Gastroesophageal sphincter (tissue), 4 donors: Measurements from ENCODE around the gene DIO1. TPM values are rescaled to one million over a fixed set of nuclear protein-coding genes. Genes with fewer than 3 reads are reported as not detected.
A peak's percentile ranks its signal among the peaks of the same experiment; 100 is the strongest.

Experiments
- ATAC-seq: fragments of 150-250 bp; one replicate; pipeline ENCODE4 v1.9.1; 2016; ENCODE audit warnings: mild to moderate bottlenecking, moderate library complexity
- H3K27ac ChIP-seq, 4 donors: fragments of 200-600 bp; sonication (generic) in 3 of 4; 1 replicate in 3 of 4; 2 replicates in 1 of 4; pipeline ENCODE4 v1.5.1; 2016 to 2019
- H3K27me3 ChIP-seq: fragments of 200-600 bp; sonication (generic); one replicate; pipeline ENCODE4 v1.5.1; 2019
- H3K36me3 ChIP-seq, 2 donors: fragments of 200-600 bp; sonication (generic); one replicate each; pipeline ENCODE4 v1.5.1; 2019; ENCODE audit warnings: control low read depth in 1 of 2
- H3K4me1 ChIP-seq, 3 donors: fragments of 200-600 bp; sonication (generic); 1 replicate in 2 of 3; 2 replicates in 1 of 3; pipeline ENCODE4 v1.5.1; 2016 to 2019; ENCODE audit warnings: control low read depth in 2 of 3
- H3K4me3 ChIP-seq, 2 donors: fragments of 200-600 bp; sonication (generic); one replicate each; pipeline ENCODE4 v1.5.1; 2019; ENCODE audit warnings: mild to moderate bottlenecking in 1 of 2, moderate library complexity in 1 of 2
- H3K9me3 ChIP-seq, 3 donors: fragments of 200-600 bp; sonication (generic); one replicate each; pipeline ENCODE4 v1.5.1; 2017 to 2019; ENCODE audit warnings: control low read depth in 2 of 3
- EP300 ChIP-seq: sonication (generic); formaldehyde crosslinking; IDR thresholded peaks from one replicate; pipeline ENCODE4 v1.6.1; 2017; ENCODE audit warnings: antibody characterized with exemption, mild to moderate bottlenecking
- POLR2A ChIP-seq, 2 donors: fragments of 450-650 bp; IDR thresholded peaks; one replicate each; pipeline ENCODE4 v1.6.1; 2017; ENCODE audit warnings: antibody characterized with exemption in 2 of 2, mild to moderate bottlenecking in 2 of 2, moderate library complexity in 1 of 2
- POLR2AphosphoS5 ChIP-seq: sonication (generic); formaldehyde crosslinking; IDR thresholded peaks from one replicate; pipeline ENCODE4 v1.6.1; 2017; ENCODE audit warnings: antibody characterized with exemption
- WGBS, 2 donors: methylation state at CpG; one replicate each; pipeline ENCODE4 v1.1.5; 2018; ENCODE audit warnings: low coverage in 1 of 2; 5-methylcytosine and 5-hydroxymethylcytosine counted together
- total RNA-seq, 4 donors: library from RNA; depleted of rRNA; stranded (reverse); fragments of >200 nt; gene quantifications; one replicate each; pipeline ENCODE4 v1.1.0, GENCODE V29; 2016
- TF ChIP-seq, protein P1 (sequence below), 4 experiments: fragments of 200-600 bp in 2 of 4; fragments of 450-650 bp in 2 of 4; sonication (generic) in 1 of 4; IDR thresholded peaks; one replicate each; pipeline ENCODE4 v1.5.1; 2017 to 2019; ENCODE audit warnings: antibody characterized with exemption in 4 of 4, mild to moderate bottlenecking in 2 of 4, moderate library complexity in 2 of 4

DIO1 gene
- total RNA-seq, 4 donors from 2014 or later = not detected

DNA sequence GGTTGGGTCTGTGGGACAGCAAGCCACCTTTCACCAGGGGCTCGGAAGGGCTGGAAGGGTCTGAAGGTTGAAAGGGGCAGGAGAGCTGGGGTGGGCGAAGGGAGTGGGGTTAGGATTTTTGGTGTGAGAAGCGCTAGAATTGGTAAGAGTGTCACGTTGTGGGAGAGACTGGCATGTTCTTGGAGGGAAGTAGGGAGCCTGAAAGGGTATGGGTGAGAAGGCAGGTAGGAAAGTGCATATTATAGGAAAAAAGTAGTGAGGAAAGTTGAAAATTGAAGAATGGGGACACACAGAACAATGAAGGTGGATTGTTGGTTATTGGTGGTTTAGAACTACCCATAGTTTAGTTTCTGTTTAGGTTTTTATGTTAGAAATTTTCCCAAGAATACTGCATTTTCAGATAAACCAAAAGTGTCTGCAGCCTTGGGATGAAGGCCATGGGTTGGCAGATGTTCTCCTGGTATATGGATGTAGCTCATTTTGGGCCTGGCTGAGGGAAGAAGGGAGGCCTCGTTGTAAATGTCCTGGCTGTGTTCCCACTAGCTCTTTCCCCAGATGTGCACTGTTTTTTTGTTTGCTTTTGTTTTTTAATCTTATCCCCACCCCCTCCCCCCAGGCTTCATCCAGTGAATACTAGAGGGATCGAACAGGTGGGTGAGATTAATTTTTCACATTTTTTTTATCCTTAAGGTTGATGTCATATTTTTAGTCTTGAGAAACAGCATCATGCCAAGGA is 53.4 kb downstream of the DIO1 start:
- Histone ChIP-seq H3K36me3 (peaks cover 0 to 9% of the 10 kb centered on the region in 2 donors), H3K4me1 (peaks cover 0 to 71% (median 17%) of the 10 kb centered on the region in 3 donors), H3K9me3 (no peaks in the 10 kb centered on the region), H3K27me3 (no peaks in the 10 kb centered on the region), H3K27ac (peak overlapping the region in 3 of 4 donors; percentile 89 to 98 (median 93)), H3K4me3 (peak overlapping the region; percentile 69 to 82)
- no peak for TF ChIP-seq EP300
- no peak for TF ChIP-seq POLR2A (IDR thresholded peaks at IDR 0.05)
- TF ChIP-seq POLR2AphosphoS5 = no peak
- TF ChIP-seq, protein P1, sequence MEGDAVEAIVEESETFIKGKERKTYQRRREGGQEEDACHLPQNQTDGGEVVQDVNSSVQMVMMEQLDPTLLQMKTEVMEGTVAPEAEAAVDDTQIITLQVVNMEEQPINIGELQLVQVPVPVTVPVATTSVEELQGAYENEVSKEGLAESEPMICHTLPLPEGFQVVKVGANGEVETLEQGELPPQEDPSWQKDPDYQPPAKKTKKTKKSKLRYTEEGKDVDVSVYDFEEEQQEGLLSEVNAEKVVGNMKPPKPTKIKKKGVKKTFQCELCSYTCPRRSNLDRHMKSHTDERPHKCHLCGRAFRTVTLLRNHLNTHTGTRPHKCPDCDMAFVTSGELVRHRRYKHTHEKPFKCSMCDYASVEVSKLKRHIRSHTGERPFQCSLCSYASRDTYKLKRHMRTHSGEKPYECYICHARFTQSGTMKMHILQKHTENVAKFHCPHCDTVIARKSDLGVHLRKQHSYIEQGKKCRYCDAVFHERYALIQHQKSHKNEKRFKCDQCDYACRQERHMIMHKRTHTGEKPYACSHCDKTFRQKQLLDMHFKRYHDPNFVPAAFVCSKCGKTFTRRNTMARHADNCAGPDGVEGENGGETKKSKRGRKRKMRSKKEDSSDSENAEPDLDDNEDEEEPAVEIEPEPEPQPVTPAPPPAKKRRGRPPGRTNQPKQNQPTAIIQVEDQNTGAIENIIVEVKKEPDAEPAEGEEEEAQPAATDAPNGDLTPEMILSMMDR (IDR thresholded peaks at IDR 0.05) = no peak
- WGBS, 2 donors = 29 to 46% methylated on average over 5 to 6 of the region's 6 CpGs
- no peak for ATAC-seq

DNA sequence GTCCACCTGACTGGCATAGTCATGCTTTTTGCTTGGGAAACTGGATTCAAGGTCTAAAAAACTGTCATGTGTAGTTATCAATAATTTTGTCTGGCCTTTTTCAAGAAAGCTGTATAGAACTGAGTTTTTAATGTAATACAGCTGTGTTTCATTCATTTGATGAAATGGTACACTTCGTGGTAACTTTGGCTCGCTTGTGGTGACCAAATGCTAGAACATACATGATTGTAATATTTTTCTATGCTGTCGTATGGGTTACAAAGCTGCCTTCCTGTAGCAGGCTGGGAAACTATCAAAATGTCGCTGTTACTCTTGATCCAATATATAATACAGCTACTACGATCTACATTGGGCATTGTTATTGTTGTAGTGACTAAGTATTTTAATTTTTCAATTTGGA is 54.3 kb downstream of the DIO1 start:
- H3K4me3 ChIP-seq = no peak overlapping the region
- H3K27me3 ChIP-seq = no peaks in the 10 kb centered on the region
- peak overlapping the region in 2 of 4 donors; percentile 42 to 89 for H3K27ac ChIP-seq
- peaks cover 0 to 68% (median 17%) of the 10 kb centered on the region in 3 donors for H3K4me1 ChIP-seq
- H3K36me3 ChIP-seq = peaks cover 0 to 18% of the 10 kb centered on the region in 2 donors
- WGBS, 2 donors = 69 to 76% methylated on average over 4 to 5 of the region's 5 CpGs
- H3K9me3 ChIP-seq = no peaks in the 10 kb centered on the region
- TF ChIP-seq POLR2A (IDR thresholded peaks at IDR 0.05) = no peak
- TF ChIP-seq, protein P1 (IDR thresholded peaks at IDR 0.05) = no peak
- no peak for ATAC-seq

DNA sequence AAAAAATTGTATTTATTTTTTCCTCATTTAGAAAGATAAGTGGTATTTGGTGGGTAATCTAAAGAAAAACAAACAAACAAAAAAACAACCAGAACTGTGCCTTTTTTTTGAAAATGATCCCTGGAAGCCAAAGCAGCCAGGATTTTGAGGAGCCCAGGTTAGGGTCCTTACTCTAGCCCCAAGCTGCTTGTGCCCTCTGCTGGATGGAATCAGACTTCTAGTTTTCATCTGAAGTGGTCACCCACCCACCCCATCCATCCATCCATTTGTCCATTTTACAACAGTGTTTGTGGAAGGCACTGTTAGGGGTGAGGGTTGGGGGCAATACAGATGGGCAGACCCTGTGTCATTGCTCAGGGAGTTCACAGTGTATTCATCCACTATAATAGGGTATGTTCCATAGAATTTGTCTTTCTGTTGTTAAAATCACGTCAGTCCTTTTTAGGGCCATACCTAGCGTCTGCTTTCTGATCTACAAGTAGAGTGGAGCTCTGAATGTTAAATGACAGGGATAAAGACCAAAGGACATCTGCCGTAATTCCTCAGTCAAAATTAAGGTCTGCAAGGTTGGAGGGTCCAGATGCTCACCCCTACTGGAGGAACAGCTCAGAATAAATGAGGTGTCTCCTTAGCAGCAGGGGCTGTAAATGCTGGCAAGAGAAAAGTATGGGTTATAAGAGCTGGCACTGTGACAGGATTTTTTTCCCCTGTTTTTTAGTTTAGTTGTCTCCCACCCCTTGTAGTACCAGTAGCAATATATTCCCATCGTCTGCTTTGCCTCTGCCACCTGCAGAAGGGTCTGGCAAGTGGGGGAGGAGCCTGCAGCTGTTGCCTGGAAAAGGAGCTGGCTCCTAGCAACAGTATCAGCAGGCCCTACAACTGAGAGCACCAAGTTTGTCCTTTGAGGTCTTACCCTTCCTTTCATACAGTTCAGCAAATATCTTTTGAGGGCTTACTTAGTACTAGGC is 55.3 kb downstream of the DIO1 start:
- Histone ChIP-seq H3K36me3 (peaks cover 0 to 27% of the 10 kb centered on the region in 2 donors), H3K4me3 (no peak overlapping the region), H3K4me1 (peaks cover 2 to 68% (median 16%) of the 10 kb centered on the region in 3 donors), H3K27ac (peak overlapping the region in 3 of 4 donors; percentile 4 to 42 (median 31)), H3K27me3 (no peaks in the 10 kb centered on the region), H3K9me3 (no peaks in the 10 kb centered on the region)
- TF ChIP-seq POLR2A (IDR thresholded peaks at IDR 0.05) = no peak
- TF ChIP-seq POLR2AphosphoS5 = no peak
- TF ChIP-seq, protein P1 (IDR thresholded peaks at IDR 0.05) = peak in 3 of 4 experiments; percentile 47 to 62 (median 57)
- no peak for TF ChIP-seq EP300
- no peak for ATAC-seq
- WGBS, 2 donors = 37 to 79% methylated on average over 2 to 4 of the region's 4 CpGs

DNA sequence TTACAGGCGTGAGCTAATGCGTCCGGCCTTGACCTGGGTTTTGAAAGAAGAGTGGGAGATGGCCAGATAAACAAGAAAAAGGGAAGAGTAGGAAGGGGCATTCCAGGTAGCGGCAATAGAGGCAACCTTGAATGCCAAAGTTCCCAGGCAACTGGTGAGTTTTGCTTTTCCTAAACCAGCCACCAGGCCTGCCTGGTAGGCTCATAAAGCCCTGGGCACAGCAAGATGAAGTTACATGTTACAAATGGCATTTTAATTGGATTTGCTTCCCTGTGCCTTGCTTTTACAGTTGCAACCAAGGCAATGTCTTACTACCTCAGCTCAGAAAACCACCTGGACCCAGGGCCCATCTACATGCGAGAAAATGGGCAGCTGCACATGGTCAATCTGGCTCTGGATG is 57.7 kb downstream of the DIO1 start:
- Histone ChIP-seq H3K4me1 (peaks cover 2 to 73% (median 11%) of the 10 kb centered on the region in 3 donors), H3K4me3 (no peak overlapping the region), H3K36me3 (peaks cover 0 to 30% of the 10 kb centered on the region in 2 donors), H3K27ac (no peak overlapping the region), H3K9me3 (no peaks in the 10 kb centered on the region), H3K27me3 (no peaks in the 10 kb centered on the region)
- TF ChIP-seq EP300 = no peak
- TF ChIP-seq, protein P1 (IDR thresholded peaks at IDR 0.05) = no peak
- no peak for TF ChIP-seq POLR2AphosphoS5
- no peak for TF ChIP-seq POLR2A (IDR thresholded peaks at IDR 0.05)
- ATAC-seq = no peak
- WGBS, 2 donors = 93 to 100% methylated on average over 2 of the region's 5 CpGs
